Aorta (tissue), 5 donors: ENCODE data around the gene RNFT2. TPM values are rescaled to one million over a fixed set of nuclear protein-coding genes. Genes with fewer than 3 reads are reported as not detected.

Experiments used
- ATAC-seq: fragments of 200-7000 bp; cut with Tn5 transposase; one replicate; pipeline ENCODE4 v1.9.1; 2022; ENCODE audit warnings: moderate library complexity; ENCODE audit not compliant: low FRiP score
- DNase-seq, 2 donors: peaks; one replicate each; pipeline ENCODE4 v3.0.0-alpha.2; 2020
- H3K27ac ChIP-seq, 2 donors: one replicate each; pipeline ENCODE4 v1.5.1; 2013; ENCODE audit warnings: low read length in 2 of 2, mild to moderate bottlenecking in 2 of 2, moderate library complexity in 2 of 2, control low read depth in 1 of 2, inconsistent platforms in 1 of 2, low read depth in 1 of 2
- H3K27me3 ChIP-seq, 2 donors: one replicate each; pipeline ENCODE4 v1.6.1; 2013; ENCODE audit warnings: control low read depth in 1 of 2, low read length in 1 of 2, mild to moderate bottlenecking in 1 of 2, moderate library complexity in 1 of 2; ENCODE audit not compliant: insufficient read depth in 2 of 2, control insufficient read depth in 1 of 2
- H3K36me3 ChIP-seq, 2 donors: one replicate each; pipeline ENCODE4 v1.6.1; 2013; ENCODE audit warnings: control low read depth in 1 of 2, low read length in 1 of 2, mild to moderate bottlenecking in 1 of 2; ENCODE audit not compliant: insufficient read depth in 2 of 2, control insufficient read depth in 1 of 2
- H3K4me1 ChIP-seq, 2 donors: one replicate each; pipeline ENCODE4 v1.6.1; 2013; ENCODE audit warnings: low read length in 2 of 2, control low read depth in 1 of 2, mild to moderate bottlenecking in 1 of 2, moderate library complexity in 1 of 2; ENCODE audit not compliant: insufficient read depth in 2 of 2, control insufficient read depth in 1 of 2
- H3K4me3 ChIP-seq, 2 donors: one replicate each; pipeline ENCODE4 v1.5.1; 2013; ENCODE audit warnings: low read length in 2 of 2, control low read depth in 1 of 2, mild to moderate bottlenecking in 1 of 2
- H3K9me3 ChIP-seq: one replicate; pipeline ENCODE4 v1.6.1; 2013; ENCODE audit warnings: mild to moderate bottlenecking, low read length; ENCODE audit not compliant: control insufficient read depth
- WGBS, 2 donors: extraction: QIAGEN DNeasy Blood & Tissue Kit; methylation state at CpG; one replicate each; pipeline ENCODE4 v1.1.7; 2013; 5-methylcytosine and 5-hydroxymethylcytosine counted together
- intact Hi-C, 2 donors: fragments of 100-400 bp; cut with DNase I; formaldehyde crosslinking; loops; one replicate each; pipeline versions ENCODE4 v1.14.2 to v1.15.0; 2022
- polyA plus RNA-seq, 2 donors: library from polyadenylated mRNA; stranded (reverse); fragments of 200-250 nt; gene quantifications; one replicate each; pipeline ENCODE4 v1.2.3, GENCODE V29; 2013
- total RNA-seq, 2 donors: library from RNA; stranded (reverse); fragmentation: NEBNext Ultra II Directional; extraction: Animal tissue kit (Norgen Biotek cat#: 25700); gene quantifications; one replicate each; pipeline ENCODE4 v1.2.1, GENCODE V29; 2021
- donor health status: healthy with polysubstance abuse.
- donor health status: Bipolar disorder and iron deficiency.
- donor health status: DM: no; HTN: no; CAD: no.
- donor health status: DM: no; HTN: no; CAD: no.
- donor health status: DM: yes; HTN: yes; CAD: no.

Gene RNFT2
- total and polyA plus RNA-seq, 4 donors = 1.6 to 3.1 (median 2.4) TPM

DNA sequence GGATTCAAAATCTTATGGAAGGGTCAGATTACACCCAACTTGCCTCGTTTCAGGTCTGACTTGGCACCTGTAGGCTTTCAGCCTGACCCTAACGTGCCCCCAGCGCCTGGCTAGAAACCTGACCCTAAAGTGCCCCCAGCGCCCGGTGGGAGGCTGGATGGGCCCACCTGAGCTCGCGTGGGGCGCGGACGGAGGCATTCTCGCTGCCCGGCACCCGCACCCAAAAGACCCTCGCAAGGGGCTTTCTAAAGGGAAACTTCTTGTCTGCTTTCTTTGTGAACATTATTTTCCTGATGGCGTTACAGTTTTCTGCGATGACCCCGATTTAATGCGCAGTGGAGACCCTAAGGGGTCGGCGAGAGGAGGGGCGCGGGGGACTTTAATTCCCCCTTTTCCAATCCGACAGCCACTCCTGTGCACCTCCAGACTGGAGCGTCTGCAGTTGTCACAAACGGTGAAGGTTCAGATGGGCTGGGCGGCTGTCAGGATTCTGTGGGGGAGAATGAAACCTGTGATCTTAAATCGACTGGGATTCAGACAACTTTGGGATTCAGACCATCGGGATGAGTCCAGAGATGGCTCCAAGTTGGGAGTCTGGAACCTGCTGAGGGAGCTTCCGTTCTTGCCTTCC, 143.9 kb downstream of the RNFT2 start:
- H3K36me3 ChIP-seq = no peaks in the 10 kb centered on the region
- 3 to 4% methylated on average over 29 of the region's 29 CpGs for WGBS, 2 donors
- H3K4me1 ChIP-seq = peaks cover 0 to 2% of the 10 kb centered on the region in 2 donors
- intact Hi-C loops = loop anchor here (1.0 to 10.0 kb wide), 3 partner anchors 107 to 179 kb away; no protein-coding TSS in a partner anchor
- H3K4me3 ChIP-seq = no peak overlapping the region
- no peaks in the 10 kb centered on the region for H3K9me3 ChIP-seq
- no peaks in the 10 kb centered on the region for H3K27me3 ChIP-seq
- no peak overlapping the region for H3K27ac ChIP-seq
- DNase-seq (no peak), ATAC-seq (no peak)

DNA sequence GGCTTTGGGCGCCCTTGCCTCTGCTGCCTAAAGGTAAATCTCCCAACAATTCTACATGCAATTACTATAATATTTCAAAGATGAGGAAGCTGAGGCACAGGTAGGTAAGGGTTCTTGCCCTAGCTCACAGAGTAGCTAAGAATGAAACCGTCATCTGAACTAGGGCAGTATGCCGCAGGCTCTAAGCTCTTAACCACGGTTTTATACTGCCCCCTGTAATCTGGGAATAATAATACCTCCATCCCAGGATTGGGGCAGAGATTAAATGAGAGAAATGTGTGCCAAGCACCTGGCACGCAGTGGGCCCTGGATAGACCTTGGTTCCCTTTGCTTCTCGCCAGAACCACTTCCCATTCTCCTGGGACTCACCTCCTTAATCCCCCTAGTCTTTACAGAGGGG, 144.6 kb downstream of the RNFT2 start:
- Histone ChIP-seq H3K27ac (no peak overlapping the region), H3K36me3 (no peaks in the 10 kb centered on the region), H3K27me3 (no peaks in the 10 kb centered on the region), H3K4me1 (peaks cover 0 to 2% of the 10 kb centered on the region in 2 donors), H3K9me3 (no peaks in the 10 kb centered on the region), H3K4me3 (no peak overlapping the region)
- DNase-seq (no peak), ATAC-seq (no peak)
- 17 to 19% methylated on average over 6 of the region's 6 CpGs for WGBS, 2 donors
- intact Hi-C loops = loop anchor here (1.0 to 10.0 kb wide), 3 partner anchors 108 to 179 kb away; no protein-coding TSS in a partner anchor

DNA sequence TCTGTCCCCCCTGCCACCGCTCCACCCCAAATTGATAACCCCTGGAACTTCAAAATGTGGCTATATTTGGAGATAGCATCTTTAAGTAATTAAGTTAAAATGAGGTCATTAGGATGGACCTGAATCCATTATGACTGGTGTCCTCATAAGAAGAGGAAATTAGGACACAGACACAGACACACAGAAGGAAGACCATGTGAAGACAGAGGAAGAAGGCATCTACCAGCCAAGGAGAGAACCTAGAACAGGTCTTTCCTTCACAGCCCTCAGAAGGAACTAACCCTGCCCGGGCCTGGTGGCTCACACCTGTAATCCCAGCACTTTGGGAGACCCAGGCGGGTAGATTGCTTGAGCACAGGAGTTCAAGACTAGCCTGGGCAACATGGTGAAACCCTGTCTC, 146.8 kb downstream of the RNFT2 start:
- Histone ChIP-seq H3K27ac (no peak overlapping the region), H3K36me3 (no peaks in the 10 kb centered on the region), H3K9me3 (no peaks in the 10 kb centered on the region), H3K4me1 (peaks cover 0 to 2% of the 10 kb centered on the region in 2 donors), H3K27me3 (no peaks in the 10 kb centered on the region), H3K4me3 (no peak overlapping the region)
- 88 to 89% methylated on average over 3 of the region's 3 CpGs for whole genome bisulfite sequencing, 2 donors
- intact Hi-C loops = loop anchor here in 1 of 2 donors (5.0 to 10.0 kb wide), 2 partner anchors 110 to 178 kb away; no protein-coding TSS in a partner anchor
- DNase-seq (no peak), ATAC-seq (no peak)

DNA sequence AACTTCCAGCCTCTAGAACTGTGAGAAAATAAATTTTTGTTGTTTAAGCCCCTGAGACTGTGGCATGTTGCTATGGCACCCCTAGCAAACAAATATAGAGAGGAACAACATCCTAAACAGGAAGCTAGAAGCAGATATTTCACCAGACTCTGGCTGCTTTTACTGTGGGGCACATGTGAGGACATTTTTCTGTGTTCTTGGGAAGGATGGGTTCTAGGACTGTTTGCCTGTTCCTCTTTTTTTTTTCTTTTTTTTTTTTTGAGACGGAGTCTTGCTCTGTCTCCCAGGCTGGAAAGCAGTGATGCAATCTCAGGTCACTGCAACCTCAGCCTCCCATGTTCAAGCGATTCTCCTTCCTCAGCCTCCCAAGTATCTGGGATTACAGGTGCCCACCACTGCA, 147.4 kb downstream of the RNFT2 start:
- intact Hi-C loops = loop anchor here in 1 of 2 donors (10.0 kb wide), 1 partner anchor 111 kb away; no protein-coding TSS in a partner anchor
- ATAC-seq = no peak

DNA sequence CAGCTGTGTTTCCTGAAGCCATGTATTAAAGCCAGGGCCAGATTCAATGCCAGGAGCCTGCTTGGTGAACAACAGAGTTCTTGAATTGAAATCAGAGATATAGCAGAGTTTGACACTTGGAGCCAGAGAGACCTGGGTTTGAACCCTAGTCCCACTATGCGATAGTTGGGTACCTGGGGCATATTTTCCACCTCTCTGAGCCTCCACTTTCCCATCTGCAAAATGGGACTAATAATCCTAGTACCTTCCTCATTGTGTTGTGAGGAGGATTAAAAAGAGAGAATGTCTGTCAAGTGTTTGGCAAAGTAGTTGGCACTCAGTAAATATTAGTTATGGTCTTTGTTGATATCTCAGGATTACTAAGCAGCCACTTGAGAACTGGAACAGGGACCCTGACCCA, 149.1 kb downstream of the RNFT2 start:
- no peaks in the 10 kb centered on the region for H3K27me3 ChIP-seq
- H3K4me3 ChIP-seq = no peak overlapping the region
- WGBS, 2 donors = 85 to 88% methylated on average over 1 of the region's 1 CpG
- intact Hi-C loops = loop anchor here in 1 of 2 donors (10.0 kb wide), 1 partner anchor 112 kb away; no protein-coding TSS in a partner anchor
- DNase-seq = no peak
- ATAC-seq = no peak
- H3K9me3 ChIP-seq = peaks cover 2% of the 10 kb centered on the region
- no peaks in the 10 kb centered on the region for H3K36me3 ChIP-seq
- H3K4me1 ChIP-seq = no peaks in the 10 kb centered on the region
- H3K27ac ChIP-seq = no peak overlapping the region

More for the DNA sequence above, 147.4 kb downstream of the RNFT2 start:
- H3K4me1 ChIP-seq = peaks cover 0 to 2% of the 10 kb centered on the region in 2 donors
- H3K9me3 ChIP-seq = peaks cover 2% of the 10 kb centered on the region
- WGBS, 2 donors = 77 to 78% methylated on average over 2 of the region's 2 CpGs
- no peak overlapping the region for H3K27ac ChIP-seq
- DNase-seq = no peak
- H3K27me3 ChIP-seq = no peaks in the 10 kb centered on the region
- H3K36me3 ChIP-seq = no peaks in the 10 kb centered on the region
- no peak overlapping the region for H3K4me3 ChIP-seq

DNA sequence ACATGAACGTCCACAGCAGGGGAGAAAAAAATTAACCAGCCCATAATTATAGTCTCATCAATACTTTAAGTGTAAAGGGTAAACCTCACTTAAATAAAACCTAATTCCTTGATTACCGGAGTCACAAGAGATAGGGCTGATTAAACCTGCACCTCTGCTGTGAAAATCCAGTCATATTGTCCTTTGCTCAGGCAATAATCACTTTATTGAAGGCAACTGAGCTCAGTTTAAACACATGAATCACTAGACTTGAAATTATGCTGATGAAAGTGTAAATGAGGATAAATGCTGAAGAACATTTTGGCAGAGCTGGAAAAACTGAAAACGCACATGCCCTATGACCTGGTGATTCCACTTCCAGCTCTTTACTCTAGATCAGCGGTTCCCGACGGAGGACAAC, 149.8 kb downstream of the RNFT2 start:
- WGBS, 2 donors = 69 to 71% methylated on average over 6 of the region's 6 CpGs
- intact Hi-C loops = loop anchor here in 1 of 2 donors (10.0 kb wide), 1 partner anchor 113 kb away; no protein-coding TSS in a partner anchor
- ATAC-seq = no peak

DNA sequence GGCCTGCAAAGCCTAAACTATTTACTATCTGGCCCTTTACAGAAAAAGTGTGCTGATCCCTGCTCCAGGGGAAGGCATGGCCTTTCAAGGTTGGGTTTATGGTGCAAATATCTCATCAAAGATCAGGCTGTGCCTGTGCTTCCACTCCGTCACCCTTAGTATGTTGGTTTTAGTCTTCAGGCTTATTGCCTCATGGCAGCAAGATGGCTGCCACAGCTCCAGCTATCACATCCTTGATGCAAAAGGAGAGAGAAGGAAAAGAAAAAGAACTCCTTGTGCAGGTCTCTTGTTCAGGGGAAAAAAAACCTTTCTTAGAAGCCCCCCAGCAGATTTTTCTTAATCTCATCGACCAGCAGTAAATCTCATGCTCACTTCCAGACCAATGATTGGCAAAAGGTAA, 152.2 kb downstream of the RNFT2 start:
- no peak for ATAC-seq
- Histone ChIP-seq H3K27ac (no peak overlapping the region), H3K36me3 (no peaks in the 10 kb centered on the region), H3K4me1 (no peaks in the 10 kb centered on the region), H3K4me3 (no peak overlapping the region), H3K27me3 (no peaks in the 10 kb centered on the region), H3K9me3 (peaks cover 2% of the 10 kb centered on the region)
- WGBS, 2 donors = 95 to 96% methylated on average over 2 of the region's 2 CpGs
- no peak for DNase-seq
- intact Hi-C loops = no loop called here

More for the DNA sequence above, 149.8 kb downstream of the RNFT2 start:
- H3K27me3 ChIP-seq = no peaks in the 10 kb centered on the region
- no peak for DNase-seq
- H3K36me3 ChIP-seq = no peaks in the 10 kb centered on the region
- no peak overlapping the region for H3K27ac ChIP-seq
- H3K9me3 ChIP-seq = peaks cover 2% of the 10 kb centered on the region
- H3K4me1 ChIP-seq = no peaks in the 10 kb centered on the region
- no peak overlapping the region for H3K4me3 ChIP-seq

DNA sequence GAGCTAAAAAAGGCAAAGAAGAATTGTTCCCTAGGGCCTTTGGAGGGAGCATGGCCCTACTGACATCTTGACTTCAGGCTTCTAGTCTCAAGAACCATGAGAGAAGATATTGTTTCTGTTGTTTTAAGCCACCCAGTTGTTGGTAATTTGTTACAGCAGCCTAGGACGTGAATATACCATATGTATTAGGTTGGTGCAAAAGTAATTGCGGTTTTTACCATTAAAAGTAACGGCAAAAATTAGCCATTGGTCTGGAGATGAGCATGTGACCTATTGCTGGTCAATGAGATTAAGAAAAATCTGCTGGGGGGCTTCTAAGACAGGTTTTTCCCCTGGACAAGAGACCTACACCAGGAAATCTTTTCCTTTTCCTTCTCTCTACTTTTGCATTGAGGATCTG, 152.9 kb downstream of the RNFT2 start:
- Histone ChIP-seq H3K4me1 (no peaks in the 10 kb centered on the region), H3K4me3 (no peak overlapping the region), H3K27me3 (no peaks in the 10 kb centered on the region), H3K36me3 (no peaks in the 10 kb centered on the region), H3K27ac (no peak overlapping the region), H3K9me3 (peaks cover 2% of the 10 kb centered on the region)
- DNase-seq (no peak), ATAC-seq (no peak)
- WGBS, 2 donors = 80 to 84% methylated on average over 3 of the region's 3 CpGs
- intact Hi-C loops = no loop called here
